ENCODE data around the gene MGAT4A. TPM values are rescaled to one million over a fixed set of nuclear protein-coding genes. Genes with fewer than 3 reads are reported as not detected.

The MGAT4A gene
- total and polyA plus RNA-seq, 2 experiments from 2014 or later: 4.4 to 5.6 TPM

DNA sequence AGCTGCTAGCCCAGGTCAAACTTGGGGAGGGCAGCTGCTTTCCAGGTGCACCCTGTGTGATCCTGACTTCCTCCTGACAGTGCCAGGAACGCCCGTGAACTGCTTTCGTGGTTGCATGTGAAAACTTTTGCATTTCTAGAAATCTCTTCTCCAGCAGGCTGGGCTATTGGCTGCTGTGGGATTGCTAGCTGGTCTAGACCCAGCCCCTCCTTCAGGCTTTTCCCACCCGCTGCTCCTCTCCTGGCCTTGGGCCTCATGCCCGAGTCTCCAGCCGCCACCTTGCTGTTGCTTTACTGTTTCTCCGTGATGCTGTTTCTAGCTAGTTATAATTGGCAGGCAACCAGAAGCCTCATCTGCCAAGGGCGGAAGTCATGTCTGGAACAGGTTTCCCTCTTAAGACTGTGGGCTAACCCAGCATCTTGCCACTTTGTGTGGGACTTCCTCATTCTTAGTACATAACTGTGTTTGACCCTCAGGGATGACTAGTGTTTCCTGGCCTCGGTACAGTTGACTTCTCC, 27.0 kb upstream of the MGAT4A start:
- no peak for DNase-seq (ENCODE audit: low spot score)
- Mint-ChIP-seq H3K36me3 (ENCODE audit: low read depth) (no peaks in the 10 kb centered on the region), H3K9me3 (no peaks in the 10 kb centered on the region; the same call in 1 of the 3 replicates), H3K27ac (no peak overlapping the region), H3K4me1 (peaks cover 7% of the 10 kb centered on the region; the same call in 2 of the 3 replicates), H3K4me3 (no peak overlapping the region), H3K27me3 (ENCODE audit: insufficient read depth, low read depth, poor library complexity) (no peaks in the 10 kb centered on the region)
- Histone ChIP-seq H3K79me2 (replicated peaks; ENCODE audit: insufficient read depth) (no peaks in the 10 kb centered on the region), H3K4me2 (no peak overlapping the region), H3K27ac (ENCODE audit: low read depth) (no peak overlapping the region), H3K4me3 (no peak overlapping the region), H4K20me1 (replicated peaks; ENCODE audit: insufficient read depth) (no peaks in the 10 kb centered on the region), H3K27me3 (ENCODE audit: insufficient read depth) (no peaks in the 10 kb centered on the region), H3K9me2 (ENCODE audit: insufficient read depth) (no peaks in the 10 kb centered on the region; the same call in 1 of the 2 replicates), H2AFZ (no peak overlapping the region), H3F3A (replicated peaks; ENCODE audit: low read depth) (no peaks in the 10 kb centered on the region), H3K36me3 (ENCODE audit: insufficient read depth) (no peaks in the 10 kb centered on the region), H3K4me1 (ENCODE audit: insufficient read depth) (no peaks in the 10 kb centered on the region)
- TF ChIP-seq EZH2 (IDR thresholded peaks at IDR 0.05; ENCODE audit: low read depth, unreplicated experiment) (no peak), NANOG (IDR thresholded peaks at IDR 0.05; ENCODE audit: borderline replicate concordance) (no peak)
- no peak; the same call in 1 of the 3 replicates for ATAC-seq

DNA sequence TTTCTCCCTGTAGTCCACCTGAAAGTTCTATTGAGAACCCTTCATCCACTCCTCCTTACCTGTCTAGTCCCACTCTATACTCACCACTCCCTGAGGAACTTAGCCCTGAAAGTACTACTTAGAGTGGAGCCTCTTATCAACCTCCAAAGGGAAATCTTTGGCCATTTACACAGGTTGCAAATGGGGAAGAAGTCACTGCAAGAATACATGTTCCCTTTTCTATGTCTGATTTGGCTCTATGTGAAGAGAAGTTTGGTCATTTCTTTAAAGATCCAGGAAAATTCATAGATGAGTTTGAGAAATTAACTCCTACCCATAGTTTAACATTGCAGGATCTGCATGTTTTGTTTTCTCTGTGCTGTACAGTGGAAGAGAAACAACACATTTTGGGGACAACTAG, 22.9 kb upstream of the MGAT4A start:
- Histone ChIP-seq H3K36me3 (ENCODE audit: insufficient read depth) (no peaks in the 10 kb centered on the region), H3F3A (replicated peaks; ENCODE audit: low read depth) (no peaks in the 10 kb centered on the region), H2AFZ (no peak overlapping the region), H3K27ac (ENCODE audit: low read depth) (no peak overlapping the region), H3K79me2 (replicated peaks; ENCODE audit: insufficient read depth) (no peaks in the 10 kb centered on the region), H3K9me2 (ENCODE audit: insufficient read depth) (no peaks in the 10 kb centered on the region; the same call in 1 of the 2 replicates), H4K20me1 (replicated peaks; ENCODE audit: insufficient read depth) (no peaks in the 10 kb centered on the region), H3K4me1 (ENCODE audit: insufficient read depth) (no peaks in the 10 kb centered on the region), H3K27me3 (ENCODE audit: insufficient read depth) (no peaks in the 10 kb centered on the region), H3K4me3 (no peak overlapping the region), H3K4me2 (no peak overlapping the region)
- no peaks in the 10 kb centered on the region for H3K36me3 Mint-ChIP-seq (ENCODE audit: low read depth)
- no peaks in the 10 kb centered on the region for H3K27me3 Mint-ChIP-seq (ENCODE audit: insufficient read depth, low read depth, poor library complexity)
- peaks cover 4% of the 10 kb centered on the region; the same call in 1 of the 3 replicates for H3K4me1 Mint-ChIP-seq
- H3K4me3 Mint-ChIP-seq: no peak overlapping the region
- ATAC-seq: no peak
- no peak overlapping the region for H3K27ac Mint-ChIP-seq
- DNase-seq (ENCODE audit: low spot score): no peak
- no peaks in the 10 kb centered on the region; the same call in none of the 3 replicates for H3K9me3 Mint-ChIP-seq
- TF ChIP-seq, protein P1, sequence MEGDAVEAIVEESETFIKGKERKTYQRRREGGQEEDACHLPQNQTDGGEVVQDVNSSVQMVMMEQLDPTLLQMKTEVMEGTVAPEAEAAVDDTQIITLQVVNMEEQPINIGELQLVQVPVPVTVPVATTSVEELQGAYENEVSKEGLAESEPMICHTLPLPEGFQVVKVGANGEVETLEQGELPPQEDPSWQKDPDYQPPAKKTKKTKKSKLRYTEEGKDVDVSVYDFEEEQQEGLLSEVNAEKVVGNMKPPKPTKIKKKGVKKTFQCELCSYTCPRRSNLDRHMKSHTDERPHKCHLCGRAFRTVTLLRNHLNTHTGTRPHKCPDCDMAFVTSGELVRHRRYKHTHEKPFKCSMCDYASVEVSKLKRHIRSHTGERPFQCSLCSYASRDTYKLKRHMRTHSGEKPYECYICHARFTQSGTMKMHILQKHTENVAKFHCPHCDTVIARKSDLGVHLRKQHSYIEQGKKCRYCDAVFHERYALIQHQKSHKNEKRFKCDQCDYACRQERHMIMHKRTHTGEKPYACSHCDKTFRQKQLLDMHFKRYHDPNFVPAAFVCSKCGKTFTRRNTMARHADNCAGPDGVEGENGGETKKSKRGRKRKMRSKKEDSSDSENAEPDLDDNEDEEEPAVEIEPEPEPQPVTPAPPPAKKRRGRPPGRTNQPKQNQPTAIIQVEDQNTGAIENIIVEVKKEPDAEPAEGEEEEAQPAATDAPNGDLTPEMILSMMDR (conservative IDR thresholded peaks at IDR 0.05; ENCODE audit: low read depth in 2 of 2): no peak
- TF ChIP-seq, protein P2, sequence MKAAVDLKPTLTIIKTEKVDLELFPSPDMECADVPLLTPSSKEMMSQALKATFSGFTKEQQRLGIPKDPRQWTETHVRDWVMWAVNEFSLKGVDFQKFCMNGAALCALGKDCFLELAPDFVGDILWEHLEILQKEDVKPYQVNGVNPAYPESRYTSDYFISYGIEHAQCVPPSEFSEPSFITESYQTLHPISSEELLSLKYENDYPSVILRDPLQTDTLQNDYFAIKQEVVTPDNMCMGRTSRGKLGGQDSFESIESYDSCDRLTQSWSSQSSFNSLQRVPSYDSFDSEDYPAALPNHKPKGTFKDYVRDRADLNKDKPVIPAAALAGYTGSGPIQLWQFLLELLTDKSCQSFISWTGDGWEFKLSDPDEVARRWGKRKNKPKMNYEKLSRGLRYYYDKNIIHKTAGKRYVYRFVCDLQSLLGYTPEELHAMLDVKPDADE (IDR thresholded peaks at IDR 0.05): no peak
- TF ChIP-seq STAT1 (IDR thresholded peaks at IDR 0.05; ENCODE audit: unreplicated experiment): no peak
- TF ChIP-seq JUNB (IDR thresholded peaks at IDR 0.05; ENCODE audit: unreplicated experiment): no peak
- TF ChIP-seq, protein P3, sequence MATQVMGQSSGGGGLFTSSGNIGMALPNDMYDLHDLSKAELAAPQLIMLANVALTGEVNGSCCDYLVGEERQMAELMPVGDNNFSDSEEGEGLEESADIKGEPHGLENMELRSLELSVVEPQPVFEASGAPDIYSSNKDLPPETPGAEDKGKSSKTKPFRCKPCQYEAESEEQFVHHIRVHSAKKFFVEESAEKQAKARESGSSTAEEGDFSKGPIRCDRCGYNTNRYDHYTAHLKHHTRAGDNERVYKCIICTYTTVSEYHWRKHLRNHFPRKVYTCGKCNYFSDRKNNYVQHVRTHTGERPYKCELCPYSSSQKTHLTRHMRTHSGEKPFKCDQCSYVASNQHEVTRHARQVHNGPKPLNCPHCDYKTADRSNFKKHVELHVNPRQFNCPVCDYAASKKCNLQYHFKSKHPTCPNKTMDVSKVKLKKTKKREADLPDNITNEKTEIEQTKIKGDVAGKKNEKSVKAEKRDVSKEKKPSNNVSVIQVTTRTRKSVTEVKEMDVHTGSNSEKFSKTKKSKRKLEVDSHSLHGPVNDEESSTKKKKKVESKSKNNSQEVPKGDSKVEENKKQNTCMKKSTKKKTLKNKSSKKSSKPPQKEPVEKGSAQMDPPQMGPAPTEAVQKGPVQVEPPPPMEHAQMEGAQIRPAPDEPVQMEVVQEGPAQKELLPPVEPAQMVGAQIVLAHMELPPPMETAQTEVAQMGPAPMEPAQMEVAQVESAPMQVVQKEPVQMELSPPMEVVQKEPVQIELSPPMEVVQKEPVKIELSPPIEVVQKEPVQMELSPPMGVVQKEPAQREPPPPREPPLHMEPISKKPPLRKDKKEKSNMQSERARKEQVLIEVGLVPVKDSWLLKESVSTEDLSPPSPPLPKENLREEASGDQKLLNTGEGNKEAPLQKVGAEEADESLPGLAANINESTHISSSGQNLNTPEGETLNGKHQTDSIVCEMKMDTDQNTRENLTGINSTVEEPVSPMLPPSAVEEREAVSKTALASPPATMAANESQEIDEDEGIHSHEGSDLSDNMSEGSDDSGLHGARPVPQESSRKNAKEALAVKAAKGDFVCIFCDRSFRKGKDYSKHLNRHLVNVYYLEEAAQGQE (IDR thresholded peaks at IDR 0.05; ENCODE audit: unreplicated experiment): no peak
- TF ChIP-seq ZNF114 (CRISPR knock-in tag; IDR thresholded peaks at IDR 0.05): no peak
- no peak for TF ChIP-seq EZH2phosphoT487 (IDR thresholded peaks at IDR 0.05; ENCODE audit: unreplicated experiment)
- TF ChIP-seq NANOG (IDR thresholded peaks at IDR 0.05; ENCODE audit: borderline replicate concordance): no peak

Data from GM23338 (cell line).